Body of pancreas (tissue), 4 donors: ENCODE results near the gene LCE1B. TPM values are rescaled to one million over a fixed set of nuclear protein-coding genes. Genes with fewer than 3 reads are reported as not detected.

Source experiments
- ATAC-seq: fragments of 150-250 bp; one replicate; pipeline ENCODE4 v1.9.1; 2016
- DNase-seq, 4 donors: peaks; one replicate each; pipeline ENCODE4 v3.0.0-alpha.2; 2019
- H3K27ac ChIP-seq, 4 donors: fragments of 200-600 bp; sonication (generic); 1 replicate in 3 of 4; 2 replicates in 1 of 4; pipeline versions ENCODE4 v1.5.1 to v1.6.1; 2016 to 2019; ENCODE audit warnings: mild to moderate bottlenecking in 1 of 4, mixed read lengths in 1 of 4, moderate library complexity in 1 of 4
- H3K27me3 ChIP-seq, 2 donors: fragments of 200-600 bp; sonication (generic); one replicate each; pipeline ENCODE4 v1.6.0; 2016; ENCODE audit warnings: mild to moderate bottlenecking in 1 of 2
- H3K36me3 ChIP-seq, 2 donors: fragments of 200-600 bp; sonication (generic); replicated peaks in 1 of 2; 2 replicates each; pipeline ENCODE4 v1.5.1; 2016; ENCODE audit warnings: low read depth in 2 of 2; ENCODE audit not compliant: insufficient read depth in 1 of 2
- H3K4me1 ChIP-seq: fragments of 200-600 bp; sonication (generic); one replicate; pipeline ENCODE4 v1.6.0; 2016
- H3K4me3 ChIP-seq, 2 donors: fragments of 200-600 bp; sonication (generic); 1 replicate in 1 of 2; 2 replicates in 1 of 2; pipeline ENCODE4 v1.5.1; 2016 to 2019
- H3K9me3 ChIP-seq, 3 donors: fragments of 200-600 bp; sonication (generic); 1 replicate in 2 of 3; 2 replicates in 1 of 3; pipeline ENCODE4 v1.5.1; 2016
- CTCF ChIP-seq, 7 experiments: fragments of 450-650 bp in 4 of 7; fragments of 200-600 bp in 3 of 7; sonication (generic) in 3 of 7; IDR thresholded peaks; one replicate each; pipeline ENCODE4 v1.5.1; 2016 to 2019; ENCODE audit warnings: antibody characterized with exemption in 7 of 7
- POLR2A ChIP-seq, 3 donors: fragments of 450-650 bp; IDR thresholded peaks; one replicate each; pipeline ENCODE4 v1.6.1; 2016; ENCODE audit warnings: antibody characterized with exemption in 3 of 3, mild to moderate bottlenecking in 2 of 3
- WGBS, 2 donors: methylation state at CpG; one replicate each; pipeline ENCODE4 v1.1.5; 2017; 5-methylcytosine and 5-hydroxymethylcytosine counted together
- intact Hi-C: fragments of 100-400 bp; cut with DNase I; formaldehyde crosslinking; loops from one replicate; pipeline ENCODE4 v1.15.1; 2023
- total RNA-seq, 2 donors: library from RNA; depleted of rRNA; stranded (reverse); fragments of >200 nt; gene quantifications; one replicate each; pipeline ENCODE4 v1.1.0, GENCODE V29; 2016

Gene LCE1B
- total RNA-seq, 2 donors from 2014 or later = not detected

- Histone ChIP-seq H3K9me3 (no peaks in the 10 kb centered on the region), H3K4me3 (no peak overlapping the region), H3K27ac (no peak overlapping the region), H3K27me3 (no peaks in the 10 kb centered on the region), H3K36me3 (no peaks in the 10 kb centered on the region), H3K4me1 (no peaks in the 10 kb centered on the region)
- no peak for DNase-seq
- intact Hi-C loops = no loop called here
- no peak for ATAC-seq
- WGBS, 2 donors = 50% methylated on average over 1 of the region's 1 CpG
- TF ChIP-seq POLR2A (IDR thresholded peaks at IDR 0.05) (no peak), CTCF (IDR thresholded peaks at IDR 0.05) (no peak)
These were observed 46.3 kb downstream of the LCE1B start for GRCh38 chr1:152858062-152858461.

- WGBS, 2 donors = 56 to 57% methylated on average over 3 of the region's 3 CpGs
- Histone ChIP-seq H3K4me3 (no peak within 1 kb of the TSS), H3K4me1 (no peaks in the 10 kb centered on the region), H3K27me3 (no peaks in the 10 kb centered on the region), H3K27ac (no peak within 1 kb of the TSS), H3K9me3 (no peaks in the 10 kb centered on the region), H3K36me3 (no peaks in the 10 kb centered on the region)
- DNase-seq (no peak), ATAC-seq (no peak)
- intact Hi-C loops = no loop called here
- TF ChIP-seq POLR2A (IDR thresholded peaks at IDR 0.05) (no peak), CTCF (IDR thresholded peaks at IDR 0.05) (no peak)
These were observed 47.9 kb downstream of the LCE1B start, which contains the start of gene LCE7A for GRCh38 chr1:152859696-152860095. LCE7A (plus strand) TSS chr1:152859996; CDS start chr1:152860698, 702 bp downstream.

GRCh38 chr1:152860129-152860528 is 48.4 kb downstream of the LCE1B start:
- Histone ChIP-seq H3K27me3 (no peaks in the 10 kb centered on the region), H3K27ac (no peak overlapping the region), H3K36me3 (no peaks in the 10 kb centered on the region), H3K4me3 (no peak overlapping the region), H3K9me3 (no peaks in the 10 kb centered on the region), H3K4me1 (no peaks in the 10 kb centered on the region)
- DNase-seq = no peak
- no peak for TF ChIP-seq POLR2A (IDR thresholded peaks at IDR 0.05)
- TF ChIP-seq CTCF (IDR thresholded peaks at IDR 0.05) = no peak
- no peak for ATAC-seq
- WGBS, 2 donors = 53 to 73% methylated on average over 3 of the region's 3 CpGs
- intact Hi-C loops = no loop called here

GRCh38 chr1:152861374-152861773 is 49.6 kb downstream of the LCE1B start:
- Histone ChIP-seq H3K9me3 (no peaks in the 10 kb centered on the region), H3K27me3 (no peaks in the 10 kb centered on the region), H3K4me3 (no peak overlapping the region), H3K4me1 (no peaks in the 10 kb centered on the region), H3K36me3 (no peaks in the 10 kb centered on the region), H3K27ac (no peak overlapping the region)
- DNase-seq = no peak
- ATAC-seq = no peak
- TF ChIP-seq CTCF (IDR thresholded peaks at IDR 0.05) (no peak), POLR2A (IDR thresholded peaks at IDR 0.05) (no peak)
- intact Hi-C loops = no loop called here
- WGBS, 2 donors = 68 to 75% methylated on average over 4 of the region's 4 CpGs

Other genes starting within 250 kb of the LCE1B start
- gene LCE3E, start 245.2 kb upstream of the LCE1B start, total RNA-seq = not detected
- gene LCE3D, start 231.5 kb upstream of the LCE1B start, total RNA-seq = not detected
- not detected for gene LCE3C, start 211.7 kb upstream of the LCE1B start, total RNA-seq
- gene LCE3B, start 198.2 kb upstream of the LCE1B start, total RNA-seq = not detected
- gene LCE3A, start 188.9 kb upstream of the LCE1B start, total RNA-seq = not detected
- not detected for gene LCE2D, start 148.6 kb upstream of the LCE1B start, total RNA-seq
- gene LCE2C, start 136.7 kb upstream of the LCE1B start, total RNA-seq = not detected
- not detected for gene LCE2B, start 125.8 kb upstream of the LCE1B start, total RNA-seq
- gene LCE2A, start 113.6 kb upstream of the LCE1B start, total RNA-seq = not detected
- not detected for gene LCE4A, start 103.8 kb upstream of the LCE1B start, total RNA-seq
- gene KPRP, start 53.9 kb upstream of the LCE1B start, total RNA-seq = not detected
- gene LCE1F, start 36.8 kb upstream of the LCE1B start, total RNA-seq = not detected
- gene LCE1E, start 25.7 kb upstream of the LCE1B start, total RNA-seq = not detected
- gene LCE1D, start 15.2 kb upstream of the LCE1B start, total RNA-seq = not detected
- gene LCE1C, start 5.3 kb upstream of the LCE1B start, total RNA-seq = not detected
- gene LCE1A, start 15.5 kb downstream of the LCE1B start, total RNA-seq = not detected
- gene LCE6A, start 30.9 kb downstream of the LCE1B start, total RNA-seq = not detected
- not detected for gene LCE7A, start 48.0 kb downstream of the LCE1B start, total RNA-seq
- gene SMCP, start 66.4 kb downstream of the LCE1B start, total RNA-seq = not detected
- not detected for gene IVL, start 96.6 kb downstream of the LCE1B start, total RNA-seq
- not detected for gene SPRR5, start 135.2 kb downstream of the LCE1B start, total RNA-seq
- not detected for gene SPRR4, start 158.7 kb downstream of the LCE1B start, total RNA-seq
- gene SPRR1A, start 172.1 kb downstream of the LCE1B start, total RNA-seq = not detected
- gene SPRR3, start 189.8 kb downstream of the LCE1B start, total RNA-seq = not detected
- not detected for gene SPRR1B, start 219.2 kb downstream of the LCE1B start, total RNA-seq
- not detected for gene SPRR2D, start 229.1 kb downstream of the LCE1B start, total RNA-seq
- gene SPRR2A, start 245.5 kb downstream of the LCE1B start, total RNA-seq = not detected